ENCODE measurements around the gene SOCS1.
"Not testable (repeated sequence)": the region's sequence is repeated elsewhere in the genome, so short reads cannot be mapped to it uniquely, and the experiment has no call there.

SOCS1 gene

DNA sequence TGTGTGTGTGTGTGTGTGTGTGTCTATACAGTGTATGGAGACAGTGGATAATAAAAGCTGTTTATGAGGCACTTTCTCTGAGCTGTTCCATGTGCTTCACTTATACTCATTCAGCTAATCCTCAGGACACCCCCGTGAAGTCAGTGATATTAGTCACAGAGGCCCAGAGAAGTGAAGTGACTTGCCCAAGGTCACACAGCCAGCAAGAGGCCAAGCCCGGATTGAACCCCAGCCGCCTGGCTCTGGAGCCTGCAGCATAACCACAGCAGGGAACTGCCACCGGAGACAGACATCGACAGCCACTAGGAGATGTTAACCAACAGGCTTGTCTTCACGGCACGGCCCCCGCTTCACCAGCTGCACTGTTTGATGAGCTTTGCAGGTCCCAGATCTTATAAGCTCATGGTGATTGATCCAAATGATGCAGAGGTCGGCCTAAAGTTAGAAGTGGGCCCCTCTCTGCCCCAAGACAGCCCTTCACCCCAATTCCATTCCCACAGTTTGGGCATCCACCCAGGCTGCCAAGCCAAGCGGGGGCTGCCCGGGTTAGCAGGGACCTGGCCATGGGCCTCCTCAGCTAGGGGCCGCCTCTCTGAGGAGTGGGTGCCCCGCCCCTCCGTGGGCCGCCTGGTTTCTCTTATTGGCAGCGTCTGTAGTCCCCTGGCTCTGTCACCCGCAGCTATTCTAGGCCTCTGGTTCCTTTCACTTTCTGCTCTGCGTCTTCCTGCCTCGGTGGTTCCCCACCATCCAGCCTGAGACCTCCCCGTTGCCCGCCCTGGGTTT lies 30.9 kb downstream of the SOCS1 start:
- DNase-seq (ENCODE audit: low spot score): no peak

DNA sequence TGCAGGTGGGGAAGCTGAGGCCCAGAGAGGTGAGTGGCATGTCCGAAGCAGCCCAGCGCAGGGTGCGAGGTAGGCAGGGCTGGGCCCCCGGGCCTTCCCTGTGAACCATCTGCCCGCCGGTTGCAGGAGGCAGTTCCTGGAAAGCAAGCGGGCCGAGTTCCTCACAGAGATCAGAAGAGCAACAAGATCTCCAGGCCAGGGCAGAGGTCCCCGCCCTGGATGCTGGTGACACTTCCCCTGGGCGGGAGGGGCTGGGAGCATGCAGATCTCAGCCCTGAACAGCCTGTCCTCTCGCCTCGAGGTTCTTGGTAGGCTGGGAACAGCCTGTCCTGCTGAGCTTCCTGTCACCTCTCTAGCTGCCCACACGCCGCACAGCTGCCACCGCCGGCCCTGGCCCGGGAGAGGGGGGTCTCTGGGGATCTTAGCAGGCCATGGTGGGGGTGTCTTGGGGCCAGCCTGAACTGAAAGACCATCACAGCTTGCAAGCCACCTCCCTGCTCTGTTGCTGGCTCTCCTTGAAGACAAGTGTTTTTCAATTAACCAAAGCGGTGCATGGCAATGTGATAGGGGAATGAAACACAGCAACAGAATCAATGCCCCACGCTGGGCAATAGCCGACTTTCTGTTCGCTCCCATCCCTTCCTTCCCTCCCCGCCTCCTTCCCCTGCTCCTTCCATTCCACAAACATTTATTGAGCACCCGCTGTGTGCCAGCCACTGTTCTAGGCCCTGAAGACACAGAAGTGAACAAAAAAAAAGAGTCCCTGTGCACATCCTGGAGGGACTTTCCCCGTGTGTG lies 31.7 kb downstream of the SOCS1 start:
- DNase-seq (ENCODE audit: low spot score): peak; percentile 20

DNA sequence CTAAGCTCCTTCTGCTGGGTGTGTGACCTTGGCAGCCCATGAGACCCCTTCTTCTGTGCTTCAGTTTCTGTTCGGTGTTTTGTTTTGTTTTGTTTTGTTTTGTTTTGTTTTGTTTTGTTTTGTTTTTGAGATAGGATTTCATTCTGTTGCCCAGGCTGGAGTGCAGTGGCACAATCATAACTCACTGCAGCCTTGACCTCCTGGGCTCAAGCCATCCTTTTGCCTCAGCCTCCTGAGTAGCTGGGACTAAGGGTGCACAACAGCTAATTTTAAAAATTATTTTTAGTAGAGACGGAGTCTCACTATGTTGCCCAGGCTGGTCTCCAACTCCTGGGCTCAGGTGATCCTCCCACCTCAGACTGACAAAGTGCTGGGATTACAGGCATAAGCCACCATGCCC lies 35.5 kb downstream of the SOCS1 start:
- DNase-seq (ENCODE audit: low spot score): not testable (repeated sequence)

DNA sequence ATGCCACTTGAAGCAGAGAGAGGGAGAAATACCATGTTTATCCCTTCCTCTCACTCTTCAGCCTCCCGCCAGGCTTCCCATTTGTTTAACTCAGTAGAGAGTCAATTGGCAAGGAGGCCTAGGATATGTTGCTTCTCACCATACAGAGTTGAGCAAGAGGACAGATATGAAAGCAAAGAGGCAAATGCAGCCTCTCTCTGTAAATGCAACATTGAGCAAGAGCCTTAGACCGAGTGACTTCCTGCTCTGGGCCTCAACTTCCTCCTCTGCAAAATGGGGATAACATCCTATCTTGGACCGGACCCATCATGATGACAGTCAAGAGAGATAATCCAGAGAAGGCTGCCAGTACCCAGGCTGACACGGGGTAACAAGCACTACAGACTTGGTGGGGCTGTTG lies 36.8 kb downstream of the SOCS1 start:
- no peak for DNase-seq (ENCODE audit: low spot score)

DNA sequence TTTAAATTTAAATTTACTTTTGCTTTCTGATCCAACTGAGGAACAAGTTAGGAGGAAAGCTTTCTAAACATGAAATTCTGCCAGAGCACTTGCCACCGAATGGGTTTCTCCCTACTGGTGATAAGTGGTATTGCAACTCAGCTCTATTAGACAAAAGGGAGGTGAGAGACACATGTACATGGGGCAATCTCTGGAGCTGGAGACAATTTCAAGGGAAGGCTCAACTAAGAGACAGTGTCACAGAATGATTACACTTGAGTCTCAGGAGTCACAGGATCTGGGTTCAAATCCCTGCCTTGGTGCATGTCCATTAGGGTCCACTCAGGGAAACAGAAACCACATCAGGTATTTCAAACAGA lies 37.4 kb downstream of the SOCS1 start:
- no peak for DNase-seq (ENCODE audit: low spot score)

DNA sequence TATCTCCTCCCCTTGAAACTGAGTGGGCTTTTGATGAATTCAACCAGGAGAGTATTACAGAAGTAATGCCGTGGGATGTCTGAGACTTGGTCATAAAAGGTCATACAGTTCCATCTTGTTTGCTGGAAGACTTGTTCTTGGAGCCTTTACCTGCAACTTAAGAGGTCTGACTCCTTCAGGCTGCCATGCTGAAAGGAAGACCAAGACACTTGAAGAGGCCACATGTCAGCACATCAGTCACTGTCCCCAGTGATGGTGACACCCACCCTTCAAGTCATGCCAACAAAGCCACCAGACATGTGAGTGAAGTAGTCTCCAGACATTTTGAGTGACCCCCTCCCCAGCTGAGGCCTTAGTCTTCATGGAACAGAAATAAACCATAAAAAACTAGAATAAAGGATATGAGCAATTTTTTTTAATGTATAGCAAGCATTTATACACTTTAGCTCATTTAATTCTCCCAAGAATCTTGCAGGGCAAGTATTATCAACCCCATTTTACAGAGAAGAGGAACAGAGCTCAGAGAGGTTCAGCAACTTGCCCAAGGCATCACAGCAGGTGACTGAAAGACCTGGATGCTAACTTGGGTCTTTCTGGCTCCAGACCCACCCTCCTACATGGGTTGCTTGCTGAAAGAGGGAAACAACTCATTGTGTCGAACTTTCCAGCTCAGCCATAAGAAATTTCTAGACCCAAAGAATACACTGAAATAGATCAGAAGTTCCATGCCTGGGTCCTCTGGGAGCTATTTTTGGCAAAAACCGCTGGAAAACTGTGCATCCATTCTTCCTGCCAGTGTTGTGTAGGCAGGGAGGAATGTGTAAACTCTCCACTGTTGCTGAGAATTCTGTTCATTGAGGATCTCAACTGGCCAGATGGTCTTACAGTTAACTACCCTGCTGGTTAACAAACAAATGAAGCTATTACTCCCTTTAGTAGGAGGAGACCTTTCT lies 38.1 kb downstream of the SOCS1 start:
- no peak for DNase-seq (ENCODE audit: low spot score)

DNA sequence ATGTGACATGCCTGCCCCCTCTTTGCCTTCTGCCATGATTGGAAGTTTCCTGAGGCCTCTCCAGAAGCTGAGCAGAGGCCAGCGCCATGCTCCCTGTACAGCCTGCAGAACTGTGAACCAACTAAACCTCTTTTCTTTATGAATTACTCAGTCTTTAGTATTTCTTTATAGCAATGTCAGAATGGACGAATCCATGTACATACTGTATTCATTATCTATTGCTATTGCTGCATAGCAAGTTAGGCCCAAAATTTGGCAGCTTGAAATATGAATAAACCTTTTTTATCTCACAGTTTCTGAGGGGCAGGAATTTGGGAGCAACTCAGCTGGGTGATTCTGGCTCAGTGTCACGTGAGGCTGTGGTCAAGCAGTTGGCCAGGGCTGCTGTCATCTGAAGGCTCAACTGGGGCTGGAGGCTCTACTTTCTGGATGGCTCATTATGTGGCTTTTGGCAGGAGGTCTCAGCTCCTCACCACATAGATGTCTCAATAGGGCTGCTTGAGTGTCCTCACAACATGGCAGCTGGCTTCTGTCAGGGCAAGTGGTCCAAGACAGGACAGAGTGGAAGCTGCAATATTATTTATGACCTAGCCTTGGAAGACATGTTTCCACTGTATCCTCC lies 40.0 kb downstream of the SOCS1 start:
- no peak for DNase-seq (ENCODE audit: low spot score)

DNA sequence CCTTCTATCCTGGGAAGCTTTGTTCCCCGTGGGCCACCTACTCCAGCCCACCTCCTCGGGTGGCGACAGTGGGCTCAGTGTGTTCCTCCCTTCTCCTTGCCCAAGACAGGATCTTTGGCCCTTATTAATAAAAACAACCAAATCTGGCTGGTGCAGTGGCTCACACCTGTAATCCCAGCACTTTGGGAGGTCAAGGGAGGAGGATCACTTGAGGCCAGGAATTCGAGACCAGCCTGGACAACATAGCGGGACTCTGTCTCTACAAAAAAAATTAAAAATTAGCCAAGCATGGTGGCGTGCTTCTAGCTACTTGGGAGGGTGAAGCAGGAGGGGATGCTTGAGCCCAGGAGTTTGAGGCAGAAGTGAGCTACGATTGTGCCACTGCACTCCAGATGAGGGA lies 42.2 kb downstream of the SOCS1 start:
- no peak for DNase-seq (ENCODE audit: low spot score)

DNA sequence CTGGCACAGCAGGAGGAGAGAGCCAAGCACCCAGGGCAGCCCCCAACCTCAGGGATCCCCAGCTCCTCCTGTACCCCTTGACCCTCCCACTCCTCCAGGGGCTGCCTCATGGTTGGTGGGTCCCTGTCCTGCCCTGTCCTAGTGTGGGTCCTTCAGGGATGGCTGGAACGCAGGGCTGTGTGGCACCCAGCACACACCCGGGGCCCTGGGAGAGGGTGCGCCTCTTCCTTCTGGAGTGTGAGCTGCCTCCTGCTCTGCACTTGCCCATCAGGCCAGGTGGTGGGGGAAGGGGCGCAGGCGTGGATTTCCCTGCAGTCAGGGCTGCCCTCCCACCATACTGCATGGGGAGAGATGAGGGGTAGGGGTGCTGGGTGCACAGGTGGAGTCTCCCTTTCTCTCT lies 42.6 kb downstream of the SOCS1 start:
- no peak for DNase-seq (ENCODE audit: low spot score)

DNA sequence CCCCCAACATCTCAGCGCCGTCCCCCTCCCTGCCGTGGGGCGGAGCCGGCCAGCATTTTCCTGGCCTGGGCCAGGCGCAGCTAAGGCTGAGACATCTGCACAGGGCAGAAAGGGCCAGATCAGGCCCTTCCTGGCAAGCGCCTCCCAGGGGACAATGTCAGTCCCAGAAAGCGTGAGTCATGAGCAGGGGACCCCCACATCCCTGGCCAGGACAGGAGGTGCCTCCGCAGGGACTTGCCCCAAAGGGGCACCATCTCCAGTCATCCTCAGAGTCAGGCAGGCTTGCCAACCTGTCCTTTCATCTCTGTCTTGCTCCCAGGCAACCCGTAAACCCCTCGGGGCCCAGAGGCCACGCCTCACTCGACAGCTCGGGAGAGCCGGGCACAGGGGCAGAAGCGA lies 43.2 kb downstream of the SOCS1 start:
- DNase-seq (ENCODE audit: low spot score): no peak

DNA sequence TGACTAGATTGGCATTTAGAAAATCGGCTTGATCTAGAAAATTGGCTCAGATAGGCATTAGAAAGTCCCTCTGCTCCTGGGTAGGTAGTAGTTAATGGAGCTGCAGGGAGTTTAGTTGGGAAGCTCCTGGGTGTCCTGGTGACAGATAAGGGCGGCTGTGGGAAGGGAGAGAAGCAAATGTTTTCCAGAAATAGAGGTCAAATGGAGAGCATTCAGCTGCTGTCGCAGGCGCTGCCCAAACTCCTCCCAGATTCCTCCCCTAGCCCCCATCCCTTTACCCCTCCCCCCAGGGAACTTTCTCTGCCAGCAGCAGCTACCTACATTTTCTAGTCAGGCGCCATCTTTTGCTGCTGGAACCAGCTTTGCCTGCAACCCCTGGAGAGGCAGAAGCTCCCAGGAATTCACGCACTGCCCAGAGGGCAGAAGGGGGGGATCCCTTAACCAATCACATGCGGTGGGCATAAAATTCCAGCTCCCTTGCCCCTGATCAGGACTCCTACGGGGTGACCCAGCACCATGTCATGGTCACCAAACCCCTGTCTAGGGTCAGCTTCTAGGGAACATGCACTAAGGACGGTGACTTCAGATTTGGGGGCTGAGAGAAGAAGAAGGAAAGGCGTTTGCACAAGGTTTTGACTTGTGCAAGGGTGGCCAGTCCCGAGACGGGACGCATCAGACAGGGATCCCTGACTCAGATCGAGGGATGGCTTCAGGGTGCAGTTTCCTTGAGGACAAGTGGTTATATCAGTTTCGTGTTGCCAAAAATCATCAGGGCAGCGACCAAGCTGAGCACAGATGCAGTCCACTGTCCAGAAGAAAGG lies 43.8 kb downstream of the SOCS1 start:
- no peak for DNase-seq (ENCODE audit: low spot score)

DNA sequence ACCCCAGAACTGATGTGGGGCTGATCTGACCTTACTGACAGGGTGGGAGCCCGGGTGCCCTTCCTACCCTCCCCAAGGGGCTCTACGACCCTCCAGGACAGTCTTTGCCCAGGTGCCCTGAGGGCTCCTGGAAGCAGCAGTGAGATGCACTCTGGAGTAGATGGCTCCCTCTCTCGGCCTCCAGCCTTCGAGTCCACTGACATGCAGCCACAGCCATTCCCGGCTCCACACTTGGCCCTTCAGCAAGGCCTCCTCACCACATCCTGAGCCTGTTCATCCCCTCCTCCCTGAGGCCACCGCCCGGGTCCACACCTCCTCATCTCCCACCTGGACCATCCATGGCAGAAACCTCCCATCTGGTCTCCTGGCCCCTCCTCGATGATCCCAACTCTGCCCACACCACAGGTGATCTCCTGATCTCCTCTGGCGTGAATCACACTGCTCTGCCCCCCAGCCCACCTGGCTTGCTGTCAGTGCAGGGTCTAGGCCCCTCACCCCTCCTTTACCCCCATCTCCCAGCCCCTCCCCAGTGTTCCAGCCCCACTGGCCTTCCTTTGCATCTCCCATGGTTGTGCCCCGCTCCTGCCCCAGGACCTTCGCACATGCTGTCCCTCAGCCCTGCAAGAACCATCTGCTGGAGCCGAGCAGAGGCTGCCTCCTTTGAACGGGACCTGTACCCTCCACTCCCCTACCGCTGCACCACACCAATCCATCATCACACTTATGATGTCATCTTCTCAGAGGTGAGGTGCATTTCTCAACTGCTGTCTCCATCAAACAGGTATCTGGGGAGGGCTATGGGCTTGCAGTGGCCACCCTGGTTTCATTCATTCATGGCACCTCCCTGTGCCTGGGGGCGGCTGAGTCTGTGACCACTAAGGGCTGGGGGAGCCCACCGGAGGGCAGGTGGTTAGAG lies 44.7 kb downstream of the SOCS1 start:
- DNase-seq (ENCODE audit: low spot score): no peak

DNA sequence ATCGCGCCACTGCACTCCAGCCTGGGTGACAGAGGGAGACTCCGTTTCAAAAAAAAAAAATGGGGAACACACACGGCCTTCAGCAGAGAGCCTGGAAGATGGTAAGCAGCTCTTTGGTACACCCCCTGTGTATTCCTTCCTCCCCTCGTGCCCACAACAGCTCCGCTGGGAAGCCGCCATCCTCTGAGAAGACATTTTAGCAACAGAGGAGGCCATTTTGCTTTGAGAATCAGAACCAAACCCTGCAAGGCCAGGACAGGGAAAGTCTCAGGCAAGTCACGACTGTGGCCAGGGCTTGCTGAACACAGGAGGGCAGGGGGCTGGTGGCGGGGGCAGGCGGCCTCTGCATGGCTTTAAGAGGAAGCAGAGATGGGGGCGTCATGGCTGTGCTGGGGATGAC lies 45.7 kb downstream of the SOCS1 start:
- no peak for DNase-seq (ENCODE audit: low spot score)

DNA sequence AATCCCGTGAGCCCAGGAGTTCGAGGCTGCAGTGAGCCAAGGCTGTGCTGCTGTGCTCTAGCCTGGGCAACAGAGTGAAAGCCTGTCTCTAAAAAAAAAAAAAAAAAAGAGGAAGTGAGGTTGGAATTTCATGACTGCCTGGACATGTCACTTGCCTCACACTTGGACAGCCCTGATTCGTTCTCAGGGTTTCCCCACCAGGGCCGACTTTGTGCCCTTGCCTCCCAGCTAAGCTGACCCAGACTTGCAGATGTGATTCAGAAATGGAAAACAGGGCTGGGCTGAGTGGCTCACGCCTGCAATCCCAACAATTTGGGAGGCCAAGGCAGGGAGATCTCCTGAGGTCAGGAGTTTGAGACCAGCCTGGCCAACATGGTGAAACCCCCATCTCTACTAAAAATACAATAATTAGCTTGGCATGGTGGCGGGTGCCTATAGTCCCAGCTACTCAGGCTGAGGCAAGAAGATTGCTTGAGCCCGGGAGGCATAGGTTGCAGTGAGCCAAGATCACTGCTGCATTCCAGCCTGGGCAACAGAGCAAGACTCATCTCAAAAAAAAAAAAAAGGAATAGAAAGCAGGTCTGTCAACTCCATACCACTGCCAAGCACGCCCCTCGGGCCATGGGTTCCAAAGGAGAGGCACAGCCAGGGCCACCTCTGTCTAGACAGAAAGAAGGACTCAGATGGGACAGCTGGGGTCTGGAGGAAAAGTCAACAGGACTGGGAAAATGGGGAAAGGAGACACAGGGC lies 46.9 kb downstream of the SOCS1 start:
- DNase-seq (ENCODE audit: low spot score): no peak

DNA sequence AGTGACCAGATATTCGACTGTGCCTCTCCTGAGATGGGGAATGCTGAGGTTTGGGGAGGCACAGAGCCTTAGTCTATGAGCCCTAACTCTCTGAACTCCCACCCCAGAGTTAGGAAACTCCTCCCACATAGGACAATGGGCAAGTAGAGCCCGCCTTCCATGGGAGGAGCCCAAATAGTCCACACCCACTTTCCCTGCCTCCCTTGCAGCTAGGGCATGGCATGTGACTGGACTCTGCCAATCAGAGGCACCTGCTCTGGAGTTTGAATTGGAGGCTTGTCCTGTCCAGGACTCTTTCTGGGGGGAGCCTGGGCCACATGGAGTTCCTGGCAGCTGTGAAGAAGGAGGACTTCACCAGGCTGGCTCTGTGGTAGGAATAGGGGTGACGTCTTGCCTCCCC lies 48.4 kb downstream of the SOCS1 start:
- DNase-seq (ENCODE audit: low spot score): no peak

DNA sequence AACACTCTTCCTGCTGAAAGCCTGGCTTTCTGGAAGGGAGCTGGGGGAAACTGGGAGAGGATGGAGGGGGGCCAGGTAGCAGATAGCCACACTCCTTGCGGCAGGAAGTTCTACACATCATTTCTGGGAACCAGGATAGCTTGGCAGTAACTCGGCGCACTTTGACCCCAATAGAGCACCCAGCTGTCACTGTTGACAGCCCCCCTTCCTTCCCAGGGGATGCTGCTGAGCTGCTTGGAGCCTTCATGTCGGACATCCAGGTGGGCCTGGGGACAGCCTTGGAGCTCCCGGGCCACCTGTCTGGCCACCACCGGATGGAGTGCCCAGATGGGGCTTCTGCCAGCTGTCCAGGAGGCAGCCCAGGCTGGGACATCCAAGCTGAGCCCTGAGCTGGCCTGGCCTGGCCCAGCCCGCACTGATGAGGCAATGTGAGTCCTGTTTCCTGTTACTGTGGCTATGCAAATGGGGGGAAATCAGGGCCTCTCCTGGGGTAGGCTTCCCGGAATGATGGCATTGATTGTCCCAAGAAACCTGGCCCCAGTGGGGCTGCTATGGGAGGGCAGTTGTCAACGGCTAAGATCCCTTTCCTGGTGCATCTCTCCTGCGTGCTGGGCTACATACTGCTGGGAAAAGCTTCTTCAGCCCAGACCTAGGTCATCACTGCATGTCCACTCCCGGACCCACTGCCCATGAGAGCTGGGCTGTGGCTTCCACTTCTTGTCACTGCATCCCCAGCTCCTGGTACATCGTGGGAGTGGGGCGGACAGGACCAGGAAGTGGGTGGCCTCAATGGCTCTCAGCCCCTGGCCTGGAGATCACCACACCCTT lies 50.0 kb downstream of the SOCS1 start:
- no peak for DNase-seq (ENCODE audit: low spot score)

DNA sequence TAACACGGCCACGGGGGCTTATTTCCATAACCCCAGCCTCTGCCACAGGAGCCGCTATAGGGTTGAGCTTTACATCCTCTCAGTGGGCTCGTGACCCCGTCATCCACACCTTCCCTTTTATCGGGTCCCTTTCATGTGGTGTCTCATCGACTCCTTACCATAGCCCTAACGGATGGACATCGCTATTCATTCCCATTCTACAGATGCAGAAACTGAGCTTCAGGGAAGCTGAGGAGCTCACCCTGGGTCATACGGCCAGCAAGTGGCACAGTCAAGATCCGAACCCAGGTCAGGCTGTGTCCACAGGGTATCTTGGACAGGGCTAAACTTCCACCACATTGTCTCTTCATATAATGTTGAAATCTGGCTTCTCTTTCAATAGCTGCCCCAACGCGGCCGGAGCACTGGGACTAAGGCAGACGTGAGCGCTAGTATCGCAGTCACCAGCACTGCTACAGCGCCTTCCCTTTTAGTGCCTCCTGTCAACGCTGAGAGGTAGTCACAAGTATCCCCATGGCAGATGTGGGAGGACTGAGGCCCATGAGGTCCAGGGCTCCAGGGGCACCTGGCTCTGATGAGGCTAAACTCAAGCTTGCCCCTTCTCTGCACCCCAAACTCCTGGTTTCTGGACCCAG lies 50.8 kb downstream of the SOCS1 start:
- no peak for DNase-seq (ENCODE audit: low spot score)

DNA sequence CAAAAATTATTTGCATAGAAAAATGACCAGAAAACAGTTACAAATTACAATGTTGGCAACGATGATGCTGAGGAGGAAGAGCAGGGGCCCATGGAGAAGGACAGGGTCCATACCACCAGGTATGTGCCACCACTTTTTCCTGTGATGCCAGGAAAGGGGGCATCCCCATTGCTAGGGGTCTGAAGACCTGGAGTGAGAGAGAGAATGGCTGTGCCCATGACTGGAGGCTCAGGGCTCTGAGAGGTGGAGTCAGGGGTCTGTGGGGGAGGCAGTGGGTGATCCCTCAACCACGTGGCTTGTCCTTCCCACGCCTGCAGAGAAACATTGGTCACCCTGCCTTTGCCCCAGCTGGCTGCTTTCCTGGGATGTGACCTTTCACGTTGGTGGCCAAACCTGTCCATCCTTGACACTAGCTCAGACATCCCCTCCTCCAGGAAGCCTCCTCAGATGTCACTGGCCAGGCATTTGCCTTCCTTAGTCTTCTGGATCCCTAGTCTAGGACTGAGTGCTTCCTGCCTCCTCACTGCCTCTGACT lies 51.4 kb downstream of the SOCS1 start:
- no peak for DNase-seq (ENCODE audit: low spot score)
